GM18526 (cell line): ENCODE measurements around the gene KLRC1.
"Not testable (repeated sequence)": the region's sequence is repeated elsewhere in the genome, so short reads cannot be mapped to it uniquely, and the experiment has no call there.

ENCODE experiments used
- POLR2A ChIP-seq: IDR thresholded peaks from 3 replicates; pipeline ENCODE4 v1.6.1; 2011; ENCODE audit not compliant: insufficient read length; ENCODE audit errors: extremely low read depth

Gene KLRC1

DNA sequence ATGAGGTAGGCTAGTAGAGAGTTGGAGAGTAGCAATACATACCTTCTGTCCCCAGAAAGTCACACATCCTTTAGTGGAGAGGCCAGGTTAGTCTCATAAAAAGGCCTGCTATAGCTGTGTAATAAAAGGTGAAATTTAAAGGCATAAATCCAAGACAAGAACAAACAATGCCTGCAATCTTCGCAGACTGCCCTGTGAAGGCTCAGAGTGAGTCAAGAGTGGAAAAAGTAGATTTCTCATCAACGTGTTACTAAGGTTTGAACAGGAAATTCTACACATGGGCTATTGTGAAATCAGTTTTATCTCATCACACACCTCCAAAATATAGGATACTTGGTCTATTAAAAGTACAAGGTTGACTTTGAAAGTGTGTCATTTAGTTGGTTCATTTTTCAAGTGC, at the start of gene KLRC1:
Gene KLRC1, minus strand, starts transcription at position 222 of the 400 bp plus-strand sequence. CDS start 2,221 bp downstream, outside the sequence.
- TF ChIP-seq POLR2A, result no peak

DNA sequence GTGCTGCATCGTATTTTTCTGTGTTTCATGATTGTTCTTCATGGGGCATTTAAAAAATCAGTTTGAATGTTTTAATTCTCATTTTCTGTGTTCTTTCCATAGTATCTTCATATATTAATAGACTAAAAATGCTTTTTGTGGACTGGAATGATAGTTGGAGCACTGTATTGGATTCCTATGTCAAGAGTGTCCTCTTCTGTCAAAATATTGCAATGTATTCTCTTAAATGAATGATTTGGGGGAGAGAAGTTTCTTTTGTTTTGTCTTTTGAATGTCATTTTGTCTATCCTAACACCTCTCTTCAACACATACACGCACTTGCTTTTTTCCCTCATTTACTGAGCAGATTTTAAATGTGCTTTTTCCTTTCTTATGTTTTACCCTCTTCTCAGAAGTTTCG, 47.9 kb upstream of the KLRC1 start:
- TF ChIP-seq POLR2A, result no peak

DNA sequence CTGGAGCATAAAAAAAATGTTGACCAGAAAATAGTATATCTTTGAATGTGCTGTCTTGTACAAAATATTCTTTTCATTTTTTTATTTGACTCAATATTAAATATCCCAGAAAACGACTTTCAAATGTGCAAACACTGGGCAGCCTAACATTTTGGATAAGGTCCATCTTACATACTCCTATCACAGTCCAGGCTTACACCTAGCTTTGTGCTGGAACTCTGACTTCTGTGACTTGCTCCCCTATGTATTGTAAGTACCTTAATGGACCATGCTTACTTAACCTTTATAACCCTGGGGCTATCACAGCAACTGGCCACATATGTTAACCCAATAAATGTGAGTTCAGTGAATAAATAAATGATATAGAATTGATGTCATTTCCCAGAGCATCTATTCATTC, 44.9 kb upstream of the KLRC1 start:
- TF ChIP-seq POLR2A, result no peak

DNA sequence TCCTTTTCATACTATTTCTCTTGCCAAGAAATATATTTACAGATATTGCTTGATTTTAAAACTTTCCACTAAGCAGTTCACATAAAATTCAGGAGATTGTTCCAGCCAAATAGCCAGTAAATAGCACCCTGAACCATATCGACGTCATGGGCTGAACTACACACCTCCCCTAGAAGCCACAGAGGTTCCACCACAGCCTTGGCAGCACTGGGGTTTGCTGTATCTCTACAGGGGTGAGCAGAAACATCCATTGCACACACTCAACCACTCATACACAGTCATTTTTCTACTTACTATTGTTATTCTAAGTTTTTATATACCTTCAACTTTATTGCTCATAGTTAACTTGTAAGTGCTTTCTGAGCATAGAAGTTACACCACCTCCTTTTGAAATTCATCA, 44.4 kb upstream of the KLRC1 start:
- TF ChIP-seq POLR2A, result no peak

DNA sequence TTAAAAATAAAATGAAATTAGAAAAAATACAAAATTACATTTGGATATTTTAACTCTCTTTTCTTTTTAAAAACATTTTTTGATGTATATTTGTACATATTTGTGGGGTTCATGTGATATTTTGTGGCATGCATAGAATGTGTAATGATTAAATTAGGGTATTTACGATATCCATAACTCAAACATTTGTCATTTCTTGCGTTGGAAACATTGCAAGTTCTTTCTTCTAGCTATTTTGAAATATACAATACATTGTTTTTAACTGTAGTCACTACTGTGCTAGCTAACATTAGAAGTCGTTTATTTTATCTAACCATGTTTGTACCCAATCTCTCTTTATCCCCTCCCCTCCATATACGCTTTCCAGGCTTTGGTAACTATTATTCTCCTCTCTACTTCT, 38.6 kb upstream of the KLRC1 start:
- no peak for TF ChIP-seq POLR2A

DNA sequence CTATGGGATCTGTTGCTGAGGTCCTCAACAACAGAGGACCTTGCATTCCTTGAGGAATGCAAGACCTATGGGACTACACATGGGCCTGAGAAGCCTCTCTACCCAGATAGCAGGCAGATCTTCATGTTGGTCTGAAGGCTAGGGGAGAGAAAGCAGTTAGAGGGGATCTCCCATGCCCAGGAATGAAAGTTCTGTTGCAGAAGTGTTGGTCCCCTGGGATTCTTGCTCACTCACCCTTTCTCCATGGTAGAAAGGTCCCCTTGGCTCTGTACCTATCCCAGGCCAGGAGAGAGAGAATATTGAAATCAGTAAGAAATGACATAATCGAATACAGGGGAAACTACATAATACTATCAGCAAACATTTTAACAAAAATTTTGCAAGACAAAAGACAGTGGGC, 16.5 kb upstream of the KLRC1 start:
- TF ChIP-seq POLR2A, result no peak

DNA sequence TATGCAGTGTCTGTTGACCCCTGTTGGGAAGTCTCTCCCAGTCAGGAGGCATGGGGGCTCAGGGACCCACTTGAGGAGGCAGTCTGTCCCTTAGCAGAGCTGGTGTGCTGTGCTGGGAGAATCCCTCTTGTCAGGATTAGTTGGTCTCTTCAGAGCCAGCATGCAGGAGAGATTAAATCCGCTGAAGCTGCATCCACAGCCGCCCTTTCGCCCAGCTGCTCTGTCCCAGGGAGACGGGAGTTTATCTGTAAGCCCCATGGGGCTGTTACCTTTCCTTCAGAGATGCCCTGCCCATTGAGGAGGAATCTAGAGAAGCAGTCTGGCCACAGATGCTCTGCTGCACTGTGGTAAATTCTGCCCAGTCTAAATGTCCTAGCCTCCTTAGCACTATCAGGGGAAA, 13.1 kb upstream of the KLRC1 start:
- TF ChIP-seq POLR2A, result no peak

DNA sequence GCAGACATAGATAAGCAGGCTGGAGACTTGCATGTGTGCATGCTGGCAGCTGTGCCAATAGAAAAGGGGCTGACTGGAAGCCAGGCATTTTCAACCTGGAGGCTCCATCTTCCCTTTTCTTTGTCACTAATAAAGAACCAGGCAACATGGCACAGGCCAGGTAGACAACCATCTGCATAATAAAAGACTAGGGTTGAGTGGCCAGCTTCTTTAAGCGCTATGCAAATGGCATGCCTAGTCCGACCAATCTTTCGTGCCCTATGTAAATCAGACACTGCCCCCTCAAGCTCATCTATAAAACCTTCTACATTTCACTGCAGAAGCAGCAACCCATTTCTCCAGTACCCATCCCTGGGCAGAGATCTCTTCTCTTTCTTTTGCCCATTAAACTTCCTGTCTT, 4.6 kb upstream of the KLRC1 start:
- TF ChIP-seq POLR2A, result no peak

DNA sequence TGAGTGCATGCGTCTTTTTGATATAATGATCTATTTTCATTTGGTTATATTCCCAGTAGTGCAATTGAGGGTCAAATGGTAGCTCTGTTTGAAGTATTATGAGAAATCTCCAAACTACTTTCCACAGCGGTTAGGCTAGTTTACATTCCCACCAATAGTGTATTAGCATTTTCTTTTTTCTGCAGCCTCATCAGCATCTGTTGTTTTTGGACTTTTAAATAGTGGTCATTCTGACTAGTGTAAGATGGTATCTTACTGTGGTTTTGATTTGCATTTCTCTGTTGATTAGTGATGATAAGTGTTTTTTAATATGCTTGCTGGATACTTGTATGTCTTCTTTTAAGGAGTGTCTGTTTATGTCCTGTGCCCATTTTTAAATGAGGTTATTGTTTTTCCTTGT, 3.7 kb upstream of the KLRC1 start:
- no peak for TF ChIP-seq POLR2A

DNA sequence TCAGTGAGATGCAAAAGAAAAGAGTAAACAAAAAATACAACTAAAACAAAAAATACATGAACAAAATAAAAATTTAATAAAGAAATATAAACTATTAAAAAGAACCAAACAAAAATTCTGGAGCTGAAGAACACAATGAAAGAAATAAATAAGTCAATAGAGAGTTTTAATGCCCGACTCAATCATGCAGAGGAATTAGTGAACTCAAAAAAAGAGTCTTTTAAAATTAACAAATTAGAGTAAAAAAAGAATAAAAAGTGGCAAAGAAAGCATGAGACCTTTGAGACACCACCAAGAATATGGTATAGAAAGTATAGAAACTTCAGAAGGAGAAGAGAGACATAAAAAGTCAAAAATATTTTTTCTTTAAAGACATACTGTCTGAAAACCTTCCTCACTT, 2.6 kb upstream of the KLRC1 start:
- no peak for TF ChIP-seq POLR2A

DNA sequence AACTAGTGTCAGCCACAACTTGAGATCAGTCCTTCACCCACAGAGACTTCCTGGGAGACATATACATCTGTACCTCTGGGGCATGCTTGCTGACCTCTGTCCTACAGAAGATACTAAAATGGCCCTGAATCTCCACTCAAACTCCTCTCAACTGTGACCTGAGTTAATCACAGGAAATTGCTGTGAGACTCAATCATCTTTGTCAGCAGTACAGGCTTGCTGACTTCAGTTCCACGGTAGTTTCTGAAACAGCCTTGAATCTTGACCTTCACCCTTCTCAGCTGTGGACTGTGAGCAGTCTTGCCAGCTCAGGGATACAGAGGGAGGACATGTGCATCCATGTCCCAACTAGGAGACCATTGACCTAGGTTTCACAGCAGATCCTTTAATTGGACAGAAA, 1.4 kb upstream of the KLRC1 start:
- no peak for TF ChIP-seq POLR2A

DNA sequence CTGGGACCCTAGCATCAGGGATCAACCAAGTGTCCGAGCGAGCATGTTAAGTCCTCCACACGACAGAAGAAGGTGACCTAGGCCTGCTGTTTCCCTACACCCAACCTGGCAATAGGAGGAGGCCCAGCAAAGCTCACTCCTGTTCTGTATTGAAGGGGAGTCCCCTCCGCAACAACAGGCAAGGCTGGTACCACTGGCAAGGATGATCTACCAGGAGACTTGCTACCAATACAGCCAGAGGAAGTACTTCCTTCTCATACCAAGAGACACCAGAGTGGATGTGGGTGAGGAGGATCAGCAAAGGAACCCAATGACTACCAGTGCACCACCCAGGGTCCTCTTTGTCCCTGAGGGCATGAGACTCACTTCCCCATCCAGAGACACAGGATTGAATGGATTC, 4.9 kb downstream of the KLRC1 start:
- TF ChIP-seq POLR2A, result no peak

DNA sequence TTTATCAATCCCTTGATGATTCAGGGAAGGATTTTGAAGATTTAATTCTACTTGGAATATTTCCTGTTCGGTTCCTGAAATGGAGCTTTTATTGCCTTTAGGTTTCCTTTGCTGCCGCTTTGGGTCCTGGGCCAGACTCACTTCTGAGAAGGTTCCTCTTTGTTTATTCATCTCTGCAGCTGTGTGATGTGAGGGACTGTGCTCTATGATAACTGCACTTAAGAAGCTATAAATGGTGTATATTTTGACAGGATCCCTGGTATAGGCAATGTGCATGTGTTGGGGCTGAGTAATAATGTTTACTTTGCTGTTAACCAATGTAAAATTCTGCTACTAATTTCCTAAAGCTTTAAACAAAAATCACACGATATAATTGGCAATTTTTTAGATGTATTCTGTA, 17.4 kb downstream of the KLRC1 start, which contains the start of gene KLRC2:
Gene KLRC2, minus strand, starts transcription at position 195 of the 400 bp plus-strand sequence. Its CDS starts 24 bp downstream, at position 171.
- not testable (repeated sequence) for TF ChIP-seq POLR2A

DNA sequence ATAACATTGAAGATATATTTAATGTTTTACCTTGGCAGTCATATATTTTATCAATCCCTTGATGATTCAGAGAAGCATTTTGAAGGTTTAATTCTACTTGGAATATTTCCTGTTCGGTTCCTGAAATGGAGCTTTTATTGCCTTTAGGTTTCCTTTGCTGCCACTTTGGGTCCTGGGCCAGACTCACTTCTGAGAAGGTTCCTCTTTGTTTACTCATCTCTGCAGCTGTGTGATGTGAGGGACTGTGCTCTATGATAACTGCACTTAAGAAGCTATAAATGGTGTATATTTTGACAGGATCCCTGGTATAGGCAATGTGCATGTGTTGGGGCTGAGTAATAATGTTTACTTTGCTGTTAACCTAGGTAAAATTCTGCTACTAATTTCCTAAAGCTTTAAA, 32.8 kb downstream of the KLRC1 start, which contains the start of gene KLRC3:
Gene KLRC3, minus strand, starts transcription at position 262 of the 400 bp plus-strand sequence. Its CDS starts 45 bp downstream, at position 217.
- TF ChIP-seq POLR2A, result not testable (repeated sequence)

DNA sequence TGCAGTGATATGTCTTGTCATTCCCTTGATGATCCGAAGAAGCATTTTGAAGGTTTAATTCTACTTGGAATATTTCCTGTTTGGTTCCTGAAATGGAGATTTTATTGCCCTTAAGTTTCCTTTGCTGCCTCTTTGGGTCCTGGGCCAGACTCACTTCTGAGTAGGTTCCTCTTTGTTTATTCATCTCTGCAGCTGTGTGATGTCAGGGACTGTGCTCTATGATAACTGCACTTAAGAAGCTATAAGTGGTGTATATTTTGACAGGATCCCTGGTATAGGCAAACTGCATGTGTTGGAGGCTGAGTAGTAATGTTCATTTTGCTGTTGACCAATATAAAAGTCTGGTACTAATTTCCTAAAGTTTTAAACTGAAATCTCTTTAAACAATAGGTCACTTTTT, 43.8 kb downstream of the KLRC1 start, which contains the start of gene KLRC4:
Gene KLRC4, minus strand, starts transcription at position 366 of the 400 bp plus-strand sequence. Its CDS starts 182 bp downstream, at position 184.
- no peak for TF ChIP-seq POLR2A

DNA sequence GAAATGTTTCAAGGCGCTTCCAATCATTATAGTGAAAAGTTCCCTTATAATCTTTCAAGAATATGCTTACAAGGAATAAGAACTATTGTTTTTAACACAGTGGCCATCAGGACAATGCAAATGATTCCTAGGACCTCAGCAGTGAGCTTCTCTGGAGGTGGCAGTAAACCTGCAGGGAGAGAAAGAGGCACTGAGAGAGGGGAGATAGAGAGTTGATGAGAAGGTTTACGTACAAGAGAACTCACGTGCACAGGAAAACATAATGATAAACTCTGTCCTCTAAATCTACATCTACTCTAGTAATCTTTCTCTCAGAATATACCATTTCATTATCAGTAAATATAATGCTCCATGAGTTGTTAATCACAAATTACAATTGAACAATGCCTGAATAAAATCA, 44.3 kb downstream of the KLRC1 start:
- no peak for TF ChIP-seq POLR2A

DNA sequence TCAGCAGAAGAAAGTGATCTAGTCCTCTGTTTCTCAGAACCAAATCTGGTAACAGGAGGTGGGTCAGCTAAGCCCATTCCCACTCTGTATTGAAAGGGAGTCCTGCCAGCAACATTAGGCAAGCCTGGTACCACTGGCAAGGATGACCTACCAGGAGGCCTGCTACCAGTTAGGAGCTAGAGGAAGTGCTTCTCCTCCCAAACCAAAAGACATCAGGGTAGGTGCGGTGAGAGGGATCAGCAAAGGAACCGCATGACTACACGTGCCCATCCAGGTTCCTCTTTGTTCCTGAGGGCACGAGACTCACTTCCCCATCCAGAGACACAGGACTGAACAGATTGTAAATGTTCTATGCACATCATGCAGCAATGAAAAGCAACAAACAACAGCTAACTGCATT, 46.5 kb downstream of the KLRC1 start:
- TF ChIP-seq POLR2A, result no peak
